ENCODE data around the gene AGAP1. TPM values are rescaled to one million over a fixed set of nuclear protein-coding genes. Genes with fewer than 3 reads are reported as not detected.

The AGAP1 gene
- polyA plus RNA-seq, 1 experiment, result 12.4 TPM

- TF ChIP-seq CTCF (IDR thresholded peaks at IDR 0.05; ENCODE audit: low read depth, low read length), result no peak
- POLR2A ChIA-PET, result interaction anchor here (0.6 kb wide), 1 partner anchor 923 kb away, joined by 3 read pairs; no protein-coding TSS in a partner anchor
- H3K4me3 ChIP-seq (ENCODE audit: low read depth, low read length), result no peak overlapping the region
- H3K27ac ChIP-seq (ENCODE audit: low read depth, low read length), result no peak overlapping the region
- peaks cover 3% of the 10 kb centered on the region for H3K9me3 ChIP-seq (ENCODE audit: control insufficient read depth, insufficient read depth, low read length)
- H3K27me3 ChIP-seq (ENCODE audit: control insufficient read depth, insufficient read depth, low read length), result no peaks in the 10 kb centered on the region
- CTCF ChIA-PET, result interaction anchor here (0.9 to 8.2 kb wide), 4 partner anchors 20 to 147 kb away, joined by 3 to 375 read pairs (median 4); no protein-coding TSS in a partner anchor
- no peak for DNase-seq (ENCODE audit: low read depth, low spot score)
These were observed 104.2 kb downstream of the AGAP1 start for GRCh38 chr2:235598026-235598425.

GRCh38 chr2:235598532-235599531 lies 105.0 kb downstream of the AGAP1 start:
- ChIA-PET POLR2A (interaction anchor here (0.6 to 0.9 kb wide), 3 partner anchors 19 to 924 kb away, joined by 3 to 4 read pairs (median 3); no protein-coding TSS in a partner anchor), CTCF (interaction anchor here (0.9 to 8.2 kb wide), 3 partner anchors 70 to 146 kb away, joined by 3 to 375 read pairs (median 4); no protein-coding TSS in a partner anchor)
- no peak overlapping the region for H3K4me3 ChIP-seq (ENCODE audit: low read depth, low read length)
- no peaks in the 10 kb centered on the region for H3K27me3 ChIP-seq (ENCODE audit: control insufficient read depth, insufficient read depth, low read length)
- DNase-seq (ENCODE audit: low read depth, low spot score), result peak; percentile 20
- TF ChIP-seq CTCF (IDR thresholded peaks at IDR 0.05; ENCODE audit: low read depth, low read length), result no peak
- no peak overlapping the region for H3K27ac ChIP-seq (ENCODE audit: low read depth, low read length)
- peaks cover 3% of the 10 kb centered on the region for H3K9me3 ChIP-seq (ENCODE audit: control insufficient read depth, insufficient read depth, low read length)

GRCh38 chr2:235599596-235600338 lies 105.9 kb downstream of the AGAP1 start:
- Histone ChIP-seq H3K27me3 (ENCODE audit: control insufficient read depth, insufficient read depth, low read length) (no peaks in the 10 kb centered on the region), H3K4me3 (ENCODE audit: low read depth, low read length) (no peak overlapping the region), H3K9me3 (ENCODE audit: control insufficient read depth, insufficient read depth, low read length) (peaks cover 3% of the 10 kb centered on the region), H3K27ac (ENCODE audit: low read depth, low read length) (no peak overlapping the region)
- DNase-seq (ENCODE audit: low read depth, low spot score), result no peak
- ChIA-PET CTCF (interaction anchor here (8.2 kb wide), 1 partner anchor 145 kb away, joined by 375 read pairs; no protein-coding TSS in a partner anchor), POLR2A (no interaction called here)
- no peak for TF ChIP-seq CTCF (IDR thresholded peaks at IDR 0.05; ENCODE audit: low read depth, low read length)

- CTCF ChIA-PET, result no interaction called here
- Histone ChIP-seq H3K4me3 (ENCODE audit: low read depth, low read length) (no peak overlapping the region), H3K27me3 (ENCODE audit: control insufficient read depth, insufficient read depth, low read length) (no peaks in the 10 kb centered on the region), H3K27ac (ENCODE audit: low read depth, low read length) (no peak overlapping the region), H3K9me3 (ENCODE audit: control insufficient read depth, insufficient read depth, low read length) (peaks cover 3% of the 10 kb centered on the region)
- POLR2A ChIA-PET, result no interaction called here
- no peak for TF ChIP-seq CTCF (IDR thresholded peaks at IDR 0.05; ENCODE audit: low read depth, low read length)
- no peak for DNase-seq (ENCODE audit: low read depth, low spot score)
These were observed 106.6 kb downstream of the AGAP1 start for GRCh38 chr2:235600406-235600805.

All from AG04450 (cell line).